GM18868 (cell line): Measurements from ENCODE around the gene PLEKHN1.
"Not testable (repeated sequence)": the region's sequence is repeated elsewhere in the genome, so short reads cannot be mapped to it uniquely, and the experiment has no call there.

Source experiments
- ATAC-seq: cut with Tn5 transposase; IDR thresholded peaks from one replicate; pipeline ENCODE4 v1.9.1; 2021; ENCODE audit warnings: mild to moderate bottlenecking, moderate library complexity; ENCODE audit not compliant: unreplicated experiment

Gene PLEKHN1

GRCh38 chr1:1005774-1006304 lies 39.6 kb downstream of the PLEKHN1 start:
- no peak for ATAC-seq

- ATAC-seq = no peak
Measured at GRCh38 chr1:1006305-1007159, 40.2 kb downstream of the PLEKHN1 start.

GRCh38 chr1:1010131-1010530 lies 43.8 kb downstream of the PLEKHN1 start:
- not testable (repeated sequence) for ATAC-seq

GRCh38 chr1:1011396-1011949 lies 45.2 kb downstream of the PLEKHN1 start:
- no peak for ATAC-seq

- not testable (repeated sequence) for ATAC-seq
Measured at GRCh38 chr1:1012736-1013104, 46.4 kb downstream of the PLEKHN1 start.

- peak; percentile 85 for ATAC-seq
Measured at GRCh38 chr1:1013105-1013921, 47.0 kb downstream of the PLEKHN1 start, which contains the start of gene ISG15. ISG15 (plus strand) TSS chr1:1013497; CDS start chr1:1013574, 77 bp downstream.

GRCh38 chr1:1013922-1014648 lies 47.8 kb downstream of the PLEKHN1 start:
- ATAC-seq = no peak

GRCh38 chr1:1014799-1015681 lies 48.8 kb downstream of the PLEKHN1 start:
- ATAC-seq = no peak

- not testable (repeated sequence) for ATAC-seq
Measured at GRCh38 chr1:1017397-1018320, 51.4 kb downstream of the PLEKHN1 start.

GRCh38 chr1:1018321-1018685 lies 52.0 kb downstream of the PLEKHN1 start:
- ATAC-seq = not testable (repeated sequence)

- ATAC-seq = peak; percentile 70
Measured at GRCh38 chr1:1019122-1019999, 53.1 kb downstream of the PLEKHN1 start.

GRCh38 chr1:1020000-1020404 lies 53.7 kb downstream of the PLEKHN1 start, which contains the start of gene AGRN:
AGRN (plus strand) TSS chr1:1020120; CDS start chr1:1020173, 53 bp downstream.
- peak; percentile 26 for ATAC-seq

- peak; percentile 19 for ATAC-seq
Measured at GRCh38 chr1:1020415-1021009, 54.2 kb downstream of the PLEKHN1 start.

GRCh38 chr1:1021010-1021919 lies 55.0 kb downstream of the PLEKHN1 start:
- ATAC-seq = no peak

- no peak for ATAC-seq
Measured at GRCh38 chr1:1021920-1022259, 55.6 kb downstream of the PLEKHN1 start.
